Uterus (tissue), 4 donors: Measurements from ENCODE around the gene TLR8. TPM values are rescaled to one million over a fixed set of nuclear protein-coding genes. Genes with fewer than 3 reads are reported as not detected.
"Not testable (repeated sequence)": the region's sequence is repeated elsewhere in the genome, so short reads cannot be mapped to it uniquely, and the experiment has no call there.

ENCODE experiments used
- DNase-seq, 2 donors: peaks; one replicate each; pipeline ENCODE4 v3.0.0-alpha.2; 2019 to 2020
- H3K27ac ChIP-seq, 2 donors: fragments of 200-600 bp; sonication (generic); 1 replicate in 1 of 2; 2 replicates in 1 of 2; pipeline ENCODE4 v1.5.1; 2016 to 2018
- H3K27me3 ChIP-seq, 2 donors: fragments of 200-600 bp; sonication (generic); one replicate each; pipeline ENCODE4 v1.5.1; 2018 to 2019; ENCODE audit warnings: control low read depth in 1 of 2
- H3K36me3 ChIP-seq, 2 donors: fragments of 200-600 bp; sonication (generic); one replicate each; pipeline ENCODE4 v1.5.1; 2019; ENCODE audit warnings: control low read depth in 1 of 2
- H3K4me1 ChIP-seq, 2 donors: fragments of 200-600 bp; sonication (generic); one replicate each; pipeline ENCODE4 v1.5.1; 2018 to 2019; ENCODE audit warnings: control low read depth in 1 of 2
- H3K4me3 ChIP-seq, 2 donors: fragments of 200-600 bp; sonication (generic); 1 replicate in 1 of 2; 2 replicates in 1 of 2; pipeline ENCODE4 v1.5.1; 2018 to 2019; ENCODE audit warnings: mild to moderate bottlenecking in 1 of 2
- H3K9me3 ChIP-seq, 2 donors: fragments of 200-600 bp; sonication (generic); one replicate each; pipeline ENCODE4 v1.5.1; 2019; ENCODE audit warnings: control low read depth in 1 of 2
- POLR2A ChIP-seq, 2 donors: fragments of 450-650 bp; IDR thresholded peaks; one replicate each; pipeline ENCODE4 v1.6.1; 2016; ENCODE audit warnings: antibody characterized with exemption in 2 of 2, mild to moderate bottlenecking in 1 of 2, moderate library complexity in 1 of 2
- intact Hi-C: fragments of 100-400 bp; cut with DNase I; formaldehyde crosslinking; loops from one replicate; pipeline ENCODE4 v1.15.1; 2023; ENCODE audit warnings: low total_unique reads
- total RNA-seq, 4 donors: library from RNA; depleted of rRNA in 3 of 4; stranded (reverse); fragments of >200 nt in 3 of 4; gene quantifications; one replicate each; pipeline versions ENCODE4 v1.1.0 to v1.2.4, GENCODE V29; 2014 to 2023
- TF ChIP-seq, protein P1 (sequence below), 4 experiments: fragments of 200-600 bp in 2 of 4; fragments of 450-650 bp in 2 of 4; sonication (generic) in 2 of 4; IDR thresholded peaks; one replicate each; pipeline ENCODE4 v1.5.1; 2016 to 2019; ENCODE audit warnings: antibody characterized with exemption in 4 of 4, mild to moderate bottlenecking in 2 of 4, moderate library complexity in 1 of 4
- donor health status: DM: yes; HTN: yes; CAD: no.

Gene TLR8
- total RNA-seq, 4 donors from 2014 or later: 0.29 to 0.55 (median 0.55) TPM; not detected in 1

- DNase-seq: no peak
- H3K4me3 ChIP-seq: no peak overlapping the region
- TF ChIP-seq, protein P1, sequence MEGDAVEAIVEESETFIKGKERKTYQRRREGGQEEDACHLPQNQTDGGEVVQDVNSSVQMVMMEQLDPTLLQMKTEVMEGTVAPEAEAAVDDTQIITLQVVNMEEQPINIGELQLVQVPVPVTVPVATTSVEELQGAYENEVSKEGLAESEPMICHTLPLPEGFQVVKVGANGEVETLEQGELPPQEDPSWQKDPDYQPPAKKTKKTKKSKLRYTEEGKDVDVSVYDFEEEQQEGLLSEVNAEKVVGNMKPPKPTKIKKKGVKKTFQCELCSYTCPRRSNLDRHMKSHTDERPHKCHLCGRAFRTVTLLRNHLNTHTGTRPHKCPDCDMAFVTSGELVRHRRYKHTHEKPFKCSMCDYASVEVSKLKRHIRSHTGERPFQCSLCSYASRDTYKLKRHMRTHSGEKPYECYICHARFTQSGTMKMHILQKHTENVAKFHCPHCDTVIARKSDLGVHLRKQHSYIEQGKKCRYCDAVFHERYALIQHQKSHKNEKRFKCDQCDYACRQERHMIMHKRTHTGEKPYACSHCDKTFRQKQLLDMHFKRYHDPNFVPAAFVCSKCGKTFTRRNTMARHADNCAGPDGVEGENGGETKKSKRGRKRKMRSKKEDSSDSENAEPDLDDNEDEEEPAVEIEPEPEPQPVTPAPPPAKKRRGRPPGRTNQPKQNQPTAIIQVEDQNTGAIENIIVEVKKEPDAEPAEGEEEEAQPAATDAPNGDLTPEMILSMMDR (IDR thresholded peaks at IDR 0.05): no peak
- no peak for TF ChIP-seq POLR2A (IDR thresholded peaks at IDR 0.05)
- H3K4me1 ChIP-seq: no peaks in the 10 kb centered on the region
- H3K9me3 ChIP-seq: no peaks in the 10 kb centered on the region
- no peaks in the 10 kb centered on the region for H3K36me3 ChIP-seq
- H3K27ac ChIP-seq: peak overlapping the region; percentile 54 to 58
- H3K27me3 ChIP-seq: no peaks in the 10 kb centered on the region
- intact Hi-C loops: loop anchor here (10.0 kb wide), 1 partner anchor 538 kb away; no protein-coding TSS in a partner anchor
Observed at GRCh38 chrX:12956704-12957534, 50.5 kb downstream of the TLR8 start.

DNA sequence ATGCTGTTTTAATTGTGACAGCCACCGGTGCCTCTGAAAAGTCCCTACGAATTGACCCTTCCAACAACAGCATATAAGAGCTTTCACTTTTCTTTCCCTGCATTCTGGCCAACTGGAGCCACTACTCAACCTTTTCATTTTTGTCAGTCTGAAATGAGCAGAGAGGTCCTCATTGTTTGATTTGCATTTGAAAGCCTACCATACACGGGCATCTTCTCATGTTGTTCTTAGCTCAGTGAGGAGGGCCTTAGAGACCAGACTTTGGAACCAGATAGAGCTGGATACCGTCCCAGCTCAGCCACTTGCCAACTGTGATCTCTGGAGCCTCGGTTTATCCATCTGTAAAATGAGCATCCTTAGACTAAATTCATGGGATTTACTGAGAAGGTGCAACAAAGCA, 51.6 kb downstream of the TLR8 start:
- Histone ChIP-seq H3K36me3 (no peaks in the 10 kb centered on the region), H3K27me3 (no peaks in the 10 kb centered on the region), H3K27ac (no peak overlapping the region), H3K4me1 (no peaks in the 10 kb centered on the region), H3K9me3 (no peaks in the 10 kb centered on the region), H3K4me3 (no peak overlapping the region)
- no peak for DNase-seq
- TF ChIP-seq POLR2A (IDR thresholded peaks at IDR 0.05): no peak
- intact Hi-C loops: loop anchor here (10.0 kb wide), 1 partner anchor 537 kb away; no protein-coding TSS in a partner anchor

DNA sequence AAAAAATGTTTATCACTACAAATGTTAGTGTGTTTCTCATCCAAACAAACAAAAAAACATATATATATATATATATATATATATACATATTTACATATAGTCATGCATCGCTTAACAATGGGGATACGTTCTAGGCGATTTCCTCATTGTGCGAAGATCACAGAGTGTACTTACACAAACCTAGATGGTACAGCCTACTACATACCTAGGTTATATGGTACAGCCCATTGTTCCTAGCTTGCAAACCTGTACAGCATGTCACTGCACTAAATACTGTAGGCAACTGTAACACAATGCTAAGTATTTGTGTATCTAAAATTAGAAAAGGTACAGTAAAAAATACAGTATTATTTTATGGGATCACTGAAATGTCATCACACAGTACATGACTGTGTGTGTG, 52.0 kb downstream of the TLR8 start:
- Histone ChIP-seq H3K36me3 (no peaks in the 10 kb centered on the region), H3K9me3 (no peaks in the 10 kb centered on the region), H3K27ac (no peak overlapping the region), H3K4me3 (no peak overlapping the region), H3K27me3 (no peaks in the 10 kb centered on the region), H3K4me1 (no peaks in the 10 kb centered on the region)
- DNase-seq: no peak
- intact Hi-C loops: loop anchor here (10.0 kb wide), 1 partner anchor 536 kb away; no protein-coding TSS in a partner anchor
- TF ChIP-seq, protein P1 (IDR thresholded peaks at IDR 0.05): no peak
- no peak for TF ChIP-seq POLR2A (IDR thresholded peaks at IDR 0.05)

DNA sequence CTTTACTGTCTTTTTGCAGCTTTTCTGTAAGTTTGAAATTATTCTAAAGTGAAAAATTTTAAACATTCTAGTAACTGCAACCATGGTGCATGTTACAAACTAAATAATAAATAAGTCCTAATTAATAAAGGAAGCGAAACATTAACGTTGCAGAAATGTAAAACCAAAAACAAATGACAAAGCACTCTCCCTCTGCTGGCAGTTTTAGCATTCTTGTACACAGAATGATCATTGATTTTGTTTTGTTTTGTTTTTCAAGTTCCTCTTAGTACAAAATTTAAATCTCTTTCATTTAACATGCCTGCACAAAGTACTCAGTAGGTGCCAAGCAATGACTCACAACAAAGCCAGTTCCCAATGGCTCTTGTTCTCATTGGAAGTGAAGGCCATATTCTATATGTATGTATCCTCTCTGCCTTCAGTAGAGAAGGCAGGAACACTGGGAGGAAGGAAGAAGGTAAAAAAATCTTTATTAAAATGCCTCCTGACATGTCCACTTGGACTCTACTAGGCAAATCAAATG, 54.8 kb downstream of the TLR8 start:
- Histone ChIP-seq H3K4me1 (no peaks in the 10 kb centered on the region), H3K27me3 (no peaks in the 10 kb centered on the region), H3K9me3 (no peaks in the 10 kb centered on the region), H3K36me3 (no peaks in the 10 kb centered on the region), H3K4me3 (no peak overlapping the region), H3K27ac (no peak overlapping the region)
- no peak for TF ChIP-seq POLR2A (IDR thresholded peaks at IDR 0.05)
- TF ChIP-seq, protein P1 (IDR thresholded peaks at IDR 0.05): no peak
- intact Hi-C loops: no loop called here
- DNase-seq: no peak

DNA sequence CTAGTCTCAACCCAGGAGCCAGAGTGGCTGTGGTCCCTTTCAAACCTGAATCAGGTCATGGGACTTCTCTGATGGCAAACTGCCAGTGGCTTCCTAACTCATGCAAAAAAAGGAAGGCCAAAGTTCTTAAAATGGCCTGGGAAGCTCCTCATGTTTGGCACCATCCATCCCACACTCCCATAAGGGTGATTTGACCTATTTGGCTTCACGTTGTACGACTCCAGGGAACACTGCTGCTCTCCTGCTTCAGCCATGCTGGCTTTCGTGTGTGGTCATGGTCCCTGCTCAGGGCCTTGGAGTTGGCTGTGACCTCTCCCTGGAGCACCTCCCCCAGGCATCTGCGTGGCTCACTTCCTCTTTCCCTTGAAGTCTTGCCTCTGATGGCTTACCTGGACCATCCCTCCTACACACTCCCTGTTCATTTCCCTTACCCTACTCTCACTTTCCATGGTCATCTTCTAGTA, 55.7 kb downstream of the TLR8 start:
- TF ChIP-seq, protein P1 (IDR thresholded peaks at IDR 0.05): no peak
- no peak for TF ChIP-seq POLR2A (IDR thresholded peaks at IDR 0.05)
- Histone ChIP-seq H3K4me3 (no peak overlapping the region), H3K9me3 (no peaks in the 10 kb centered on the region), H3K27ac (no peak overlapping the region), H3K4me1 (no peaks in the 10 kb centered on the region), H3K27me3 (no peaks in the 10 kb centered on the region), H3K36me3 (no peaks in the 10 kb centered on the region)
- intact Hi-C loops: no loop called here
- no peak for DNase-seq

DNA sequence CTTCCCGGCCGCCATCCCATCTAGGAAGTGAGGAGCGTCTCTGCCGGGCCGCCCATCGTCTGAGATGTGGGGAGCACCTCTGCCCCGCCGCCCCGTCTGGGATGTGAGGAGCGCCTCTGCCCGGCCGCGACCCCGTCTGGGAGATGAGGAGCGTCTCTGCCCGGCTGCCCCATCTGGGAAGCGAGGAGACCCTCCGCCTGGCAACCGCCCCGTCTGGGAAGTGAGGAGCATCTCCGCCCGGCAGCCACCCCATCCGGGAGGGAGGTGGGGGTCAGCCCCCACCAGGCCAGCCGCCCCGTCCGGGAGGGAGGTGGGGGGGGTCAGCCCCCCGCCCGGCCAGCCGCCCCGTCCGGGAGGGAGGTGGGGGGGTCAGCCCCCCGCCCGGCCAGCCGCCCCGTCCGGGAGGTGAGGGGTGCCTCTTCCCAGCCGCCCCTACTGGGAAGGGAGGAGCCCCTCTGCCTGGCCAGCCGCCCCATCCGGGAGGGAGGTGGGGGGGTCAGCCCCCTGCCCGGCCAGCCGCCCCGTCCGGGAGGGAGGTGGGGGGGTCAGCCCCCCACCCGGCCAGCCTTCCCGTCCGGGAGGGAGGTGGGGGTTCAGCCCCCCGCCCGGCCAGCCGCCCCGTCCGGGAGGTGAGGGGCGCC, 56.9 kb downstream of the TLR8 start:
- H3K27ac ChIP-seq, intact Hi-C loops, H3K9me3 ChIP-seq, DNase-seq, H3K4me3 ChIP-seq, H3K36me3 ChIP-seq, H3K4me1 ChIP-seq, H3K27me3 ChIP-seq: not testable (repeated sequence)
